HG03064 (cell line): ENCODE data around the gene PPP1R12A.
"Not testable (repeated sequence)": the region's sequence is repeated elsewhere in the genome, so short reads cannot be mapped to it uniquely, and the experiment has no call there.

ENCODE experiments used
- ATAC-seq: cut with Tn5 transposase; IDR thresholded peaks from one replicate; pipeline ENCODE4 v1.9.1; 2021; ENCODE audit warnings: low read depth; ENCODE audit not compliant: unreplicated experiment

Gene PPP1R12A

GRCh38 chr12:79897617-79898016 is 37.3 kb downstream of the PPP1R12A start:
- ATAC-seq = no peak

- ATAC-seq = no peak
Observed at GRCh38 chr12:79895804-79896203, 39.1 kb downstream of the PPP1R12A start.

- no peak for ATAC-seq
Observed at GRCh38 chr12:79895071-79895470, 39.8 kb downstream of the PPP1R12A start.

GRCh38 chr12:79891506-79892162 is 43.3 kb downstream of the PPP1R12A start:
- no peak for ATAC-seq

GRCh38 chr12:79887890-79888289 is 47.0 kb downstream of the PPP1R12A start:
- ATAC-seq = no peak

- no peak for ATAC-seq
Observed at GRCh38 chr12:79886917-79887519, 47.9 kb downstream of the PPP1R12A start.

GRCh38 chr12:79885911-79886490 is 48.9 kb downstream of the PPP1R12A start:
- no peak for ATAC-seq

- ATAC-seq = no peak
Observed at GRCh38 chr12:79884401-79885006, 50.4 kb downstream of the PPP1R12A start.

GRCh38 chr12:79883216-79883615 is 51.7 kb downstream of the PPP1R12A start:
- no peak for ATAC-seq

GRCh38 chr12:79881351-79881750 is 53.5 kb downstream of the PPP1R12A start:
- ATAC-seq = no peak

- ATAC-seq = not testable (repeated sequence)
Observed at GRCh38 chr12:79878506-79878905, 56.4 kb downstream of the PPP1R12A start.

GRCh38 chr12:79877246-79877645 is 57.7 kb downstream of the PPP1R12A start:
- ATAC-seq = no peak

GRCh38 chr12:79874665-79875064 is 60.2 kb downstream of the PPP1R12A start:
- ATAC-seq = no peak

- no peak for ATAC-seq
Observed at GRCh38 chr12:79873201-79873600, 61.7 kb downstream of the PPP1R12A start.

- no peak for ATAC-seq
Observed at GRCh38 chr12:79871621-79872020, 63.3 kb downstream of the PPP1R12A start.

- ATAC-seq = no peak
Observed at GRCh38 chr12:79870916-79871315, 64.0 kb downstream of the PPP1R12A start.

GRCh38 chr12:79859646-79860045 is 75.3 kb downstream of the PPP1R12A start:
- ATAC-seq = no peak

- no peak for ATAC-seq
Observed at GRCh38 chr12:79858518-79858917, 76.4 kb downstream of the PPP1R12A start.

- ATAC-seq = no peak
Observed at GRCh38 chr12:79857675-79858074, 77.2 kb downstream of the PPP1R12A start.

- no peak for ATAC-seq
Observed at GRCh38 chr12:79850610-79851299, 84.1 kb downstream of the PPP1R12A start.

GRCh38 chr12:79848339-79848738 is 86.6 kb downstream of the PPP1R12A start:
- ATAC-seq = no peak
